ENCODE results near the gene RAB8A.
A peak's percentile ranks its signal among the peaks of the same experiment; 100 is the strongest.
"Not testable (repeated sequence)": the region's sequence is repeated elsewhere in the genome, so short reads cannot be mapped to it uniquely, and the experiment has no call there.

RAB8A gene

DNA sequence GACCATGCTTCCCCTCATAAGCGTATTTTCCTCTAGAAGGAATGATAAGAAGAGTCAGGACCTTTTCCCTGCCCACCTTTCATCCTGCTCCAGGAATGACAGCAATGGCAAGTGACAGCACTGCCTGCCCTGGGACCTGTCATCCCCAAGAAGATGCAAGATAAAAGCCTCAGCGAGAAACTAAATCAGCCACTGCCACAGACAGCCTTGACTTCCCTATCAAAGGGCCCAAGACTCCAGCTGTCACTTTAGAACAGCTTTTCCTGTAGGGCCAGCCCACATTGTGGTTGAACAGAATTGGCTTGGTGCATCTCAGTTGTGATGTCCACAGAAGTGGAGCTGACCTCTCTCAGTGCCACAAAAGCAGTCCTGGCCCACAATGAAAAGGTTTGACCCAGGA, 1.1 kb downstream of the RAB8A start:
- no peak for DNase-seq (ENCODE audit: low spot score)

GRCh38 chr19:16113727-16114126, 2.0 kb downstream of the RAB8A start:
- no peak for DNase-seq (ENCODE audit: low spot score)

- no peak for DNase-seq (ENCODE audit: low spot score)
Observed at GRCh38 chr19:16115301-16116039, 3.8 kb downstream of the RAB8A start.

GRCh38 chr19:16116067-16116466, 4.4 kb downstream of the RAB8A start:
- DNase-seq (ENCODE audit: low spot score): no peak

- DNase-seq (ENCODE audit: low spot score): peak; percentile 59
Observed at GRCh38 chr19:16117594-16118033, 5.9 kb downstream of the RAB8A start.

DNA sequence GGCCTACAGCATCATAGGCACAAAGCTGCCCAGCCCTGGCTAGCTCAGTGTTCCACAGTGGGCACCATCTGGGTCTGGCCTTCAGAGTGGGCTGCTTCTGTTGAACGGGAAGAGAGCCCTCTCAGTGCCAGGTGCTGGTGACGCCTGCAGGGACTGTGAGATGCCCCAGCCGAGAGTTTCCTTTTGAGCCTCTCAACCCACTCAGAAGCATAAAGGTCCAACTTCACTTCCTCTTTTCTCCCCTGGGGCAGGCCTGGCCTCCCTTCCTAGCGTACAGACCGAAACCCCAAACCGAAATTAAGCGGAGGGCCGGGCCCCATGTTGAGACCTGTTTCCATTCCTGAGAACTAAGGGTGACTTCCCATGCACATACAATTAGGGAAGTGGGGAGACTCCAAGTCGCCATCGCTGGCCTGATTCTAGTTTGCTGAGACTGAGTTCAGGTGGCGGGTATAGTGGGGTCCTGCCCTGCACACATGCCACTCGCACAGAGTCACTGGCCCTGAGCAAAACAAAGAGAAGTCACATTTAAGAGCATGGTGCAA, 6.9 kb downstream of the RAB8A start:
- DNase-seq (ENCODE audit: low spot score): no peak

- DNase-seq (ENCODE audit: low spot score): not testable (repeated sequence)
Observed at GRCh38 chr19:16119075-16119857, 7.6 kb downstream of the RAB8A start.

- no peak for DNase-seq (ENCODE audit: low spot score)
Observed at GRCh38 chr19:16121141-16121540, 9.5 kb downstream of the RAB8A start.

- no peak for DNase-seq (ENCODE audit: low spot score)
Observed at GRCh38 chr19:16121967-16122366, 10.3 kb downstream of the RAB8A start.

GRCh38 chr19:16124953-16125352, 13.3 kb downstream of the RAB8A start:
- DNase-seq (ENCODE audit: low spot score): no peak

DNA sequence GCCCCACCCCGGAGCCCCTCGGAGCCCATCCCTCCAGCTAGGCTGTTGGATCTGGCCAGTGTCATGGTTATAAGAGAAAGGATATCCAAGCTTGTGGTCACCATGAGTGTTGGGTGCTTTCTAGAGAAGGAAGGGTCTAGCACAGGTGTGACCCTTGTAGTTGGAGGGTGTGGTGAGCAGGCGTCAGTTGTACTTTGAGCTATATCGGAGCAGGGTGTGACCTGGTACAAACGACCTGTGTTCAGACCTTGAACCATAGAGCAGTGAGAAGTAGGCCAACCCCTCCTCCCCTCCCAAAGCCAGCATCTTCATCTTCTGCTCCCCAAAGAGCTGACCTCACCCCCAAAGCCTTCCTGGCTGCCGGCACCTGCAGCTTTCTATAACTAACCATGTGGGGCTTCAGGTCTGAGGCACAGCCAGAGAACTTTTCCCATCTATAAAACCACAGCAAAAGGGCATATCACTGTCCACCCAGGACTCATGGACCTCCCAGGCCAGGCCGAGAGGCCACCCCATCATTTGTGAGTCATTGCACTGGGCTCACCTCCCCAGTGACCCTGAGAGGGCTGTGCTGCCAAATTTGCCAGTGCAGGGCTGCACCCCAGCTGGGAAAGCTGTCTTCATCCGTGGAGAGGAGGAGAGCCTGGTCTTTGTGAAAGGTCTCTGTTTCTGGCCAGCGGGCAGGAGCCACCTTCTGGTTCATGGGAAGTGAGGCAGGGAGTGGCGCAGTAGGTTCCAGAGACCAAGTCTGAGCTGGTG, 14.2 kb downstream of the RAB8A start:
- no peak for DNase-seq (ENCODE audit: low spot score)

GRCh38 chr19:16127080-16127479, 15.4 kb downstream of the RAB8A start:
- DNase-seq (ENCODE audit: low spot score): no peak

- no peak for DNase-seq (ENCODE audit: low spot score)
Observed at GRCh38 chr19:16127776-16128371, 16.2 kb downstream of the RAB8A start.

GRCh38 chr19:16131648-16132047, 20.0 kb downstream of the RAB8A start:
- no peak for DNase-seq (ENCODE audit: low spot score)

- no peak for DNase-seq (ENCODE audit: low spot score)
Observed at GRCh38 chr19:16133818-16134217, 22.1 kb downstream of the RAB8A start.

- DNase-seq (ENCODE audit: low spot score): no peak
Observed at GRCh38 chr19:16134510-16134909, 22.8 kb downstream of the RAB8A start.

GRCh38 chr19:16135430-16136127, 23.9 kb downstream of the RAB8A start:
- no peak for DNase-seq (ENCODE audit: low spot score)

DNA sequence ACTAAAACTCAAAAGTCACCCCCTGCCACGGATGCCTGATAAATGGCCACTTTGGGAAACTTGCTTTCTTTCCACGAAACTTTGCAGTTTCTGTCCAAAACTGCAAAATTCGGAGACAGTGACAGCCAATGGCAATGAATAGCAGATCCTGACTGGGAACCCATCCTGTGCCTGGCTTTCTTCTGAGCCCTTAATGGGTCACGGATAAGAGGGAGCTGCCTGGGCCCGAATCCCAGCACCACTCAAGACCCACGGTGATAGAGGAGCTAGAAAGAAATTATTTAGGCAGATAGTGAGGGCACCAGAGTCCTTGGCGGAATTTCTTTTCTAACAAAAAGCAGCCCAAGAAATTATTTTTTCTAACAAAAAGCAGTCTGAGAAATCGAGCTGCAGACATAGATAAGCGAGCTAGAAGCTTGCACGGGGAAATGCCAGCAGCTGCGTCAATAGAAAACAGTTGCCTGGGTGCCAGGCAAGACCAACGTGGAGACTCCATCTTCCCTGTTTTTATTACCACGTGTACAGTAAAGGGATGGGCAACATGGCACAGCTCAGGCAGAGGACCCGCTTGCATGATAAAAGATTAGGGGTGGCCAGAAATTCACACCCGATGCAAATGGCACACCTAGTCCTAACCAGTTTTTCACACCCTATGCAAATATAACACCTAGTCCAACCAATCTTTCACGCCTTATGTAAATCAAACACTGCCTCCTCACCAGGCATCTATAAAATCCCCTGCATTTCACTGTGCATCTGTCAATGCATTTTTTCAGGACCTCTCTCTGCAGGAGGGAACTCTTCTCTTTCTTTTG, 24.7 kb downstream of the RAB8A start:
- DNase-seq (ENCODE audit: low spot score): no peak

DNA sequence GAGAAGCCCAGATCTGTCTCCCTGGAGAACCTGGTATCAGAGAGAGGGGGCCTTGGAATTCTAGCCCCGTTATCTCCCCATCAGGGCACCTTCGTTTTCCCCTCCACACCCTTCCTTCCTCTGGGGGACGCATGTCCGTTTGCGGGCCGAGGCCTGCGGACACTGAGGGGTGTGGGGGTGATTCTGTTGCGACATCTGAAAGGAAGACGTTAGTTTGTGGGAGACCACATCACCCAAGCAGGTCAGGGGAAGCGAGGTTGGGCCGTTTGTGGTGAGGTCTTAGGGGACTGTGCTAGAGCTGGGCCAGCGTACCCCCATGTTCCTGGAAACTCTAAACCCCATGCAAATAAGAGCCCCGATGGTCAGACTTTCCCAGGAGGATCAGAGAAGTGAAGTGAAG, 28.1 kb downstream of the RAB8A start:
- DNase-seq (ENCODE audit: low spot score): no peak

DNA sequence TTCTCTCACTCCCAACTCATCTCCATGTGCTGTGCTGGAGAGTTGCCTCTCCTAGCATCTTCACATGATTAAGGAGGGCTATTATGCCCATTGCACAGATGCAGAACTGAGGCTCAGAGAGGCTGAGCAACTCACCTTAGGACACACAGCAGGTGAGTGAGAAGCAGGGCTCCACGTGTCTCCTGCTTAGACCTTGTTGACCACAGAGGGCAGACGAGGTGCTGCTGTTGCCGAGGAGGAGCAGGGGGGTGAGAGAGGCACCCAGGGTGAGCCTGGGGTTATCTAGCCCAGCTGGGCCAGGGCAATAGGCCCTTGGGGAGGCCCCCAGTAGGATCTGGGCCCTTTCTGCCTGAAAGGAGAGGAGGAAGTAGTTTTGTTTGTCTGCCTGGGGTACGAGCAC, 29.4 kb downstream of the RAB8A start:
- no peak for DNase-seq (ENCODE audit: low spot score)
